Measurements from ENCODE around the gene DENND4C.

Gene DENND4C

DNA sequence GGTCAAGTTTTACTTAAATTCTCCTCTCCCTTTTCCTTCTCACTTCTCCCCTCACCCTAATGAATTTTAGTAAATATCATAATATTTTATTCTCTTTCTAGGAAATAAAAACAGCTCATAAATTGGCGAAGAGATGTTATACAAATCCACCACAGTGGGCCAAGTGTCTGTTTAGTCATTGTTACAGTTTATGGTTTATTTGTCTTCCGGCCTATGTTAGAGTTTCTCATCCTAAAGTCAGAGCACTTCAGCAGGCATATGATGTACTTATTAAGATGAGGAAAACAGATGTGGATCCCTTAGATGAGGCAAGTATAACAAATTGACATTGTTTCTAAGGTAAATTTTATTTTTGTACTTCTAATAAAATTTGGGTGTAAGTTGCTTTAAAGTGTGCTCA is 101.4 kb downstream of the DENND4C start:
- Histone ChIP-seq H3K36me3 (ENCODE audit: control insufficient read depth in 5 of 5, insufficient read depth in 5 of 5, low read length in 5 of 5) (peaks cover 31 to 58% (median 48%) of the 10 kb centered on the region in 5 donors), H3K27me3 (ENCODE audit: control insufficient read depth in 5 of 5, insufficient read depth in 4 of 5, low read length in 5 of 5) (no peaks in the 10 kb centered on the region), H3K4me1 (ENCODE audit: control insufficient read depth in 5 of 5, insufficient read depth in 5 of 5, low read length in 5 of 5) (no peaks in the 10 kb centered on the region), H3K4me3 (ENCODE audit: low read depth in 1 of 5, low read length in 5 of 5) (no peak overlapping the region), H3K27ac (ENCODE audit: low read depth, low read length) (no peak overlapping the region), H3K9ac (ENCODE audit: low read length in 5 of 5) (no peak overlapping the region), H3K9me3 (ENCODE audit: control insufficient read depth in 5 of 5, low read length in 5 of 5) (no peaks in the 10 kb centered on the region)

GRCh38 chr9:19336166-19336565 is 105.7 kb downstream of the DENND4C start:
- no peaks in the 10 kb centered on the region for H3K4me1 ChIP-seq (ENCODE audit: control insufficient read depth in 5 of 5, insufficient read depth in 5 of 5, low read length in 5 of 5)
- H3K27me3 ChIP-seq (ENCODE audit: control insufficient read depth in 5 of 5, insufficient read depth in 4 of 5, low read length in 5 of 5) = no peaks in the 10 kb centered on the region
- H3K27ac ChIP-seq (ENCODE audit: low read depth, low read length) = no peak overlapping the region
- H3K36me3 ChIP-seq (ENCODE audit: control insufficient read depth in 5 of 5, insufficient read depth in 5 of 5, low read length in 5 of 5) = peaks cover 38 to 70% (median 55%) of the 10 kb centered on the region in 5 donors
- no peaks in the 10 kb centered on the region for H3K9me3 ChIP-seq (ENCODE audit: control insufficient read depth in 5 of 5, low read length in 5 of 5)
- H3K9ac ChIP-seq (ENCODE audit: low read length in 5 of 5) = no peak overlapping the region
- H3K4me3 ChIP-seq (ENCODE audit: low read depth in 1 of 5, low read length in 5 of 5) = no peak overlapping the region

DNA sequence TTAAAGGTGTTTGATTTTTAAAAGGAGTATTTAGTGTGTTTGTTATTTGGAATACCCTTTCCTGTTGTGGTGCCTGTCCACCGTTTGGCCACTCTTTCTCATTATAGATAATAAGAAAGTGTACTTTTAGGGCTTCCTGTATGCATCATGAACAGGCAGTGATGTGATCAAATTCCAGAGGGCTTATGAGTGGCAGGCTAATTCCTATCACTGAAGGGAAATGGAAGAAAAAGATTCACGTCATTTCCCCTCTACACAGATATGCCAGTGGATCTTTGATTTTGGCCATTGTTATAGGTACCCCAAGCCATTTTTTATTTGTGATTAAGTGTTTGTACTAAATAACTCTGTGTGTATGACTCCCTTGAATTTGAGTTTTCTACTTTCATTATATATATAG is 112.5 kb downstream of the DENND4C start:
- Histone ChIP-seq H3K9ac (ENCODE audit: low read length in 5 of 5) (peak overlapping the region in 1 of 5 donors; percentile 2), H3K27ac (ENCODE audit: low read depth, low read length) (no peak overlapping the region), H3K27me3 (ENCODE audit: control insufficient read depth in 5 of 5, insufficient read depth in 4 of 5, low read length in 5 of 5) (no peaks in the 10 kb centered on the region), H3K36me3 (ENCODE audit: control insufficient read depth in 5 of 5, insufficient read depth in 5 of 5, low read length in 5 of 5) (peaks cover 48 to 68% (median 64%) of the 10 kb centered on the region in 5 donors), H3K4me1 (ENCODE audit: control insufficient read depth in 5 of 5, insufficient read depth in 5 of 5, low read length in 5 of 5) (no peaks in the 10 kb centered on the region), H3K4me3 (ENCODE audit: low read depth in 1 of 5, low read length in 5 of 5) (no peak overlapping the region), H3K9me3 (ENCODE audit: control insufficient read depth in 5 of 5, low read length in 5 of 5) (no peaks in the 10 kb centered on the region)

DNA sequence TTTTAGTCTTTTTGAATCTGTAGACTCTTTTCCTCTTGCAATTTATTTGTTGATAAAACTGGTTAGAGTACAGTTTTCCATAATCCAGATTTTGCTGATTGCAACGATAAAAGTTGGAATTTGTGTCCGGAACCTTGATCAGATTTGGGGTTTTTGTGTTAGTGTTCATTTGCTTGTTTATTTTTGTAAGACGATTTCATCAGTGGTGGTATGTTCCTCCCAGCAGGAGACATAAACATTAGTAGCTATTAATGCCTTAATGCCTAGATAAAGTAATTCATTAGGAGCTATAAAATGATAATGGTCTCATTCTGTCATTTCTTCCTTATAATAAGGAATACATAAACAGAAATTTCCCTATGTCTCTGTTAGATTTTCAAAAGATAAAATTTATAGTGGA is 128.2 kb downstream of the DENND4C start:
- no peaks in the 10 kb centered on the region for H3K9me3 ChIP-seq (ENCODE audit: control insufficient read depth in 5 of 5, low read length in 5 of 5)
- H3K36me3 ChIP-seq (ENCODE audit: control insufficient read depth in 5 of 5, insufficient read depth in 5 of 5, low read length in 5 of 5) = peaks cover 51 to 81% (median 64%) of the 10 kb centered on the region in 5 donors
- H3K27me3 ChIP-seq (ENCODE audit: control insufficient read depth in 5 of 5, insufficient read depth in 4 of 5, low read length in 5 of 5) = no peaks in the 10 kb centered on the region

GRCh38 chr9:19369107-19369506 is 138.6 kb downstream of the DENND4C start:
- Histone ChIP-seq H3K27ac (ENCODE audit: low read depth, low read length) (no peak overlapping the region), H3K36me3 (ENCODE audit: control insufficient read depth in 5 of 5, insufficient read depth in 5 of 5, low read length in 5 of 5) (peaks cover 44 to 81% (median 50%) of the 10 kb centered on the region in 5 donors), H3K4me3 (ENCODE audit: low read depth in 1 of 5, low read length in 5 of 5) (no peak overlapping the region), H3K9ac (ENCODE audit: low read length in 5 of 5) (no peak overlapping the region), H3K4me1 (ENCODE audit: control insufficient read depth in 5 of 5, insufficient read depth in 5 of 5, low read length in 5 of 5) (no peaks in the 10 kb centered on the region), H3K27me3 (ENCODE audit: control insufficient read depth in 5 of 5, insufficient read depth in 4 of 5, low read length in 5 of 5) (no peaks in the 10 kb centered on the region), H3K9me3 (ENCODE audit: control insufficient read depth in 5 of 5, low read length in 5 of 5) (no peaks in the 10 kb centered on the region)

More for the DNA sequence above, 128.2 kb downstream of the DENND4C start:
- Histone ChIP-seq H3K9ac (ENCODE audit: low read length in 5 of 5) (no peak overlapping the region), H3K4me3 (ENCODE audit: low read depth in 1 of 5, low read length in 5 of 5) (no peak overlapping the region), H3K4me1 (ENCODE audit: control insufficient read depth in 5 of 5, insufficient read depth in 5 of 5, low read length in 5 of 5) (no peaks in the 10 kb centered on the region), H3K27ac (ENCODE audit: low read depth, low read length) (no peak overlapping the region)

- Histone ChIP-seq H3K36me3 (ENCODE audit: control insufficient read depth in 5 of 5, insufficient read depth in 5 of 5, low read length in 5 of 5) (peaks cover 56 to 88% (median 62%) of the 10 kb centered on the region in 5 donors), H3K27ac (ENCODE audit: low read depth, low read length) (no peak overlapping the region), H3K4me1 (ENCODE audit: control insufficient read depth in 5 of 5, insufficient read depth in 5 of 5, low read length in 5 of 5) (peaks cover 0 to 2% (median 2%) of the 10 kb centered on the region in 5 donors), H3K9me3 (ENCODE audit: control insufficient read depth in 5 of 5, low read length in 5 of 5) (no peaks in the 10 kb centered on the region), H3K27me3 (ENCODE audit: control insufficient read depth in 5 of 5, insufficient read depth in 4 of 5, low read length in 5 of 5) (no peaks in the 10 kb centered on the region), H3K9ac (ENCODE audit: low read length in 5 of 5) (no peak overlapping the region), H3K4me3 (ENCODE audit: low read depth in 1 of 5, low read length in 5 of 5) (no peak overlapping the region)
Measured at GRCh38 chr9:19371942-19372341, 141.4 kb downstream of the DENND4C start.

GRCh38 chr9:19372567-19372966 is 142.1 kb downstream of the DENND4C start:
- Histone ChIP-seq H3K27ac (ENCODE audit: low read depth, low read length) (no peak overlapping the region), H3K4me3 (ENCODE audit: low read depth in 1 of 5, low read length in 5 of 5) (no peak overlapping the region), H3K4me1 (ENCODE audit: control insufficient read depth in 5 of 5, insufficient read depth in 5 of 5, low read length in 5 of 5) (peaks cover 0 to 8% (median 8%) of the 10 kb centered on the region in 5 donors), H3K9ac (ENCODE audit: low read length in 5 of 5) (no peak overlapping the region), H3K27me3 (ENCODE audit: control insufficient read depth in 5 of 5, insufficient read depth in 4 of 5, low read length in 5 of 5) (no peaks in the 10 kb centered on the region), H3K9me3 (ENCODE audit: control insufficient read depth in 5 of 5, low read length in 5 of 5) (no peaks in the 10 kb centered on the region), H3K36me3 (ENCODE audit: control insufficient read depth in 5 of 5, insufficient read depth in 5 of 5, low read length in 5 of 5) (peaks cover 61 to 90% (median 64%) of the 10 kb centered on the region in 5 donors)

- H3K4me1 ChIP-seq (ENCODE audit: control insufficient read depth in 5 of 5, insufficient read depth in 5 of 5, low read length in 5 of 5) = peaks cover 0 to 18% (median 17%) of the 10 kb centered on the region in 5 donors
- H3K9me3 ChIP-seq (ENCODE audit: control insufficient read depth in 5 of 5, low read length in 5 of 5) = no peaks in the 10 kb centered on the region
- H3K9ac ChIP-seq (ENCODE audit: low read length in 5 of 5) = peak overlapping the region in 1 of 5 donors; percentile 8
- H3K36me3 ChIP-seq (ENCODE audit: control insufficient read depth in 5 of 5, insufficient read depth in 5 of 5, low read length in 5 of 5) = peaks cover 62 to 88% (median 69%) of the 10 kb centered on the region in 5 donors
- no peak overlapping the region for H3K4me3 ChIP-seq (ENCODE audit: low read depth in 1 of 5, low read length in 5 of 5)
- no peaks in the 10 kb centered on the region for H3K27me3 ChIP-seq (ENCODE audit: control insufficient read depth in 5 of 5, insufficient read depth in 4 of 5, low read length in 5 of 5)
- no peak overlapping the region for H3K27ac ChIP-seq (ENCODE audit: low read depth, low read length)
Measured at GRCh38 chr9:19373527-19373926, 143.0 kb downstream of the DENND4C start.

- Histone ChIP-seq H3K27me3 (ENCODE audit: control insufficient read depth in 5 of 5, insufficient read depth in 4 of 5, low read length in 5 of 5) (no peaks in the 10 kb centered on the region), H3K27ac (ENCODE audit: low read depth, low read length) (no peak overlapping the region), H3K9me3 (ENCODE audit: control insufficient read depth in 5 of 5, low read length in 5 of 5) (no peaks in the 10 kb centered on the region), H3K4me3 (ENCODE audit: low read depth in 1 of 5, low read length in 5 of 5) (no peak overlapping the region), H3K4me1 (ENCODE audit: control insufficient read depth in 5 of 5, insufficient read depth in 5 of 5, low read length in 5 of 5) (peaks cover 0 to 30% (median 29%) of the 10 kb centered on the region in 5 donors), H3K36me3 (ENCODE audit: control insufficient read depth in 5 of 5, insufficient read depth in 5 of 5, low read length in 5 of 5) (peaks cover 56 to 76% (median 58%) of the 10 kb centered on the region in 5 donors), H3K9ac (ENCODE audit: low read length in 5 of 5) (peak overlapping the region in 1 of 5 donors; percentile 13)
Measured at GRCh38 chr9:19375538-19375937, 145.0 kb downstream of the DENND4C start.

- Histone ChIP-seq H3K9ac (ENCODE audit: low read length in 5 of 5) (peak overlapping the region in 3 of 5 donors; percentile 7 to 98 (median 45)), H3K4me3 (ENCODE audit: low read depth in 1 of 5, low read length in 5 of 5) (no peak overlapping the region), H3K36me3 (ENCODE audit: control insufficient read depth in 5 of 5, insufficient read depth in 5 of 5, low read length in 5 of 5) (peaks cover 48 to 66% (median 49%) of the 10 kb centered on the region in 5 donors), H3K9me3 (ENCODE audit: control insufficient read depth in 5 of 5, low read length in 5 of 5) (no peaks in the 10 kb centered on the region), H3K4me1 (ENCODE audit: control insufficient read depth in 5 of 5, insufficient read depth in 5 of 5, low read length in 5 of 5) (peaks cover 0 to 37% (median 34%) of the 10 kb centered on the region in 5 donors), H3K27me3 (ENCODE audit: control insufficient read depth in 5 of 5, insufficient read depth in 4 of 5, low read length in 5 of 5) (no peaks in the 10 kb centered on the region), H3K27ac (ENCODE audit: low read depth, low read length) (no peak overlapping the region)
Measured at GRCh38 chr9:19376931-19377330, 146.4 kb downstream of the DENND4C start.
